Left kidney (tissue), 2 donors: ENCODE results near the gene NTRK2. TPM values are rescaled to one million over a fixed set of nuclear protein-coding genes. Genes with fewer than 3 reads are reported as not detected.
A peak's percentile ranks its signal among the peaks of the same experiment; 100 is the strongest.

Experiments
- DNase-seq: peaks from one replicate; pipeline ENCODE4 v3.0.0-alpha.2; 2013
- polyA plus RNA-seq: library from polyadenylated mRNA; unstranded; fragments of 120-200 nt; gene quantifications from one replicate; pipeline ENCODE4 v1.2.1, GENCODE V29; 2013; ENCODE audit not compliant: insufficient read length

NTRK2 gene
- polyA plus RNA-seq, 1 donor = 105 TPM

GRCh38 chr9:85021686-85022085 is 352.2 kb downstream of the NTRK2 start:
- DNase-seq = no peak

- no peak for DNase-seq
These were observed 354.8 kb downstream of the NTRK2 start for GRCh38 chr9:85024374-85024773.

GRCh38 chr9:85025638-85026037 is 356.1 kb downstream of the NTRK2 start:
- DNase-seq = peak; percentile 50

DNA sequence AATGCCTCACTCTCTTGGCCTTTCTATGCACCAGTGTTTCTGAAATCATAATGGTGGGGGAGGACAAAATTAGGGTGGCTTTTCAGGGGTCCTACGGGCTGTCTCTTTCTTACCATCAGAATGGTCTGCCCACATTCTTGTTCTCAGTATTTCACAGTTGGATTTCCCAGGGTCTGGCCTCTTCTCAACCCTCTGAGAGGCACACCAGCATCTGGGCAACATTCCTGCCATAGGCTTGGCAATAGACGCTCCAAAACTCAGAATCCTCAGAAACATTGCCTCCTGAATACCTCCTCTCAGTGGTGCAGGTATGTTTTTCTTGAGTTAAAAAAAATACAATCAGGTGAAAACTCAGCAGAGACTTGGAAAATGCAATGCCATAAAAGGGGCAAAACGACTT is 358.3 kb downstream of the NTRK2 start:
- no peak for DNase-seq

- no peak for DNase-seq
These were observed 360.8 kb downstream of the NTRK2 start for GRCh38 chr9:85030316-85030715.

DNA sequence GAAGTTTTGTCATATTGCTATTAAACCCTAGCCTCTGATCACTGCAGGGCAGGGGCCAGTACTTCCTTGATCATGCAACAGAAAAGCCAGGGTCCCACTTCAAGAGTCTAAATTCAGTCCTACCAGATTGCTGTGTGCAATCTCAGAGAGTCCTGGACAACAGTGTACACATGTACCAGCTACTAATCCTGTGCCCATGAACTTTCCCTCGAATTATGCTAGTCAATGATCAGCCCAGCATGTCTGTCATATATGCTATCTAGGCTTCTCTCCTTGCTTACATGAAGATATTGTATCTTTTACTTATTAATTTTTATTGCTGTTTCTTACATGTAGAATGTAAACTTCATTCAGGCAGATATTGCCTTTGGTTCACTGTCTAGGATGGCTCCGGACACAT is 367.0 kb downstream of the NTRK2 start:
- no peak for DNase-seq

DNA sequence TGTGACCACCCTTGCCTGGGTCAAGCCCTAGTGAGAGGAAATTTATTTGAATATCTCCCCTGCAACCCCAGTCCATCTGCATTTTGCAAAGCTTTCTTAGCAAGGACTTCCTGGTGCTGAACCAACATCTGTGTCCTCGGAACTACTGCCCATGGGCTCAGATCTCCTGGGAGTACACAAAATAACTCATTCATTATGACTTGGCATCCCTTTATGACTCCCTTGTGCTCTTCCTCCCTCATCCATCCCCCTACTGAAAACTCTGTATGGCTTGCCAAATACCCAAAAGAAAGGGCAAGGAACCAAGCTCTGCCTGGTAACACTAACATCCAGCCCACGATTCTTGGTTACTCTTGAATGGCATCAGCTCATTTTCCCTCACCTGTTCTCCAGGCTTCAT is 368.5 kb downstream of the NTRK2 start:
- DNase-seq = no peak

DNA sequence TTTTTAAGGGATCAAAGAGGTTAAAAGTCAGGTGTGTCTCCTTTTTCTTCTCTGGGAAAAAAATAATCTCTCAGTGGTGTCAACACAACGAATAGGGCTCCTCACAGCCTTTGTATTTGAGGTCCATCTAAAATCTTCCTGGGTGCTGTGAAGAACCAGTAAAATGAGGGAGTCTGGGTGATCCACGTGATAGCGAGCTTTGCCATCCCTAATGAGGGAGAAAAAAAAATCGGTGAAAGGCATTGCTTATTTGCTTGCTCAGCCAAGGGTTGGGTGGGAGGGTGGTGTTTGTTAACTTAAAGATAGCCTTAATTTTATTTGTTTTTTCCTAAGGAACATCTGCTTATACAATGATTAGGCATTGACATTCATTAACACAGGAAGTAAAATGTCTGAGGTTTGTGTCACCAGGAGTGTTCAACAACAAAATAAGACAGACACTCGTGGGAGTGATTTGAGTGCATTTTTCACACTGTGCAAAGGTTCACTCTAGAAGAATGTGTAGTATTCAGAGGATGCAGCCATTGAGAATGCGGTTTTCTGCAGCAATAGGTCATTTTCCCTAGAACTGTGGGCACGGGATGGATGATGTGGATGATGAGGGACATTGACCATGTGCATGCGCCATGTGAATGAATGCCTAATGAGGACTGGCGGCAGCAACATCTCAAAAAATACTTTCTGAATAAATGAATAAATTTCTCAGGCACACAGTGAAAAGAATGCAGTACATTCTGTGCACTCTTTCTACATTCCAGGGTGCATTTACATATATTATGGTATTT is 369.5 kb downstream of the NTRK2 start:
- DNase-seq = no peak

DNA sequence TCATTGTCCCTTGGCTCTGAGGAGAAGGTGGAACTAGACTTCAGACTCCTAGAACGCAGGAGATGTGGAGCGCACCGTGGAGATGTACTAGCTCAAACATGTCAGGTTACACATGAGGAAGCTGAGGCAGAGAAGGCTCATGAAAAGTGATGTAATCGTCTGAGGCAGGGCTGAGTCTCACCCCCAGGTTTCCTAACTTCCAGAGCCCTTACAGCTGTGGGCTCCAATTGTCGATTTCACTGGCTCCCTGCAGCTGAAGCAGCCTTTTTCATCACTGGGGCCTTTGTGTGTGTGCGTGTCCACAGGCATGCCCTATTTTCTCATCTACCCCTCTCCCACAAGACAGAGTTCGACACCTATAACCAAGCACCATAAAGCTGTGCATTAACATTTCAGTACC is 370.6 kb downstream of the NTRK2 start:
- no peak for DNase-seq

DNA sequence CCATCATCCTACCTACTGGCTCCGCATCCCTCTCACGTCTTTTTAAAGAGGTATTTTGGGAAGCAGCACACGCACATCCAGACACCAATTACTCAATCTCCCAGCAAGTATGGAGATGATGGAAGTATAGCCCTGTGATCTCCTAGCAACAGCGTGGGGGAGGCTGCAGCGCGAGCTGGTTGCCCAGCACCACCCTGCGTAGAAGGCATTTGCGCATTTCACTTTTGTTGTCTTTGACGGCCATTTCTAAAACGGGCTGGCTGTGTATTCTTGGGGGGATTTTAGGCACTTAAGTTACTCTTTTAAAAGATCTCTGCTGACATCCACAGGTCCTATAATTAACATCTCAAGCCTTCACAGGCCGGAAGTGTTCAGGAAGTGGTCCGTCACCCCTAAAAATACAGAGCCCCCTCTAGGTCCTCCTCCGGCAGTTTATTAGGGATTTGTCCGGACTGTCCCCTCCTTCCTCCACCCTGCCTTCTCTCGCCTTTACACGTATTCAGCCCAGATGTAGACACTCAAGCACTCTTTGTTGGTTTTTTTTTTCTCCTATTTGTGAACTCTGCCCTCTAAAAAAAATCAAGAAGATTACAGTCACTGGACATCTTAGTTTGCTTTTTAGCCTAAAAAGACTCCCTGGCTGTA is 371.4 kb downstream of the NTRK2 start:
- peak; percentile 57 for DNase-seq

- DNase-seq = no peak
These were observed 372.1 kb downstream of the NTRK2 start for GRCh38 chr9:85041466-85042137.

- no peak for DNase-seq
These were observed 373.6 kb downstream of the NTRK2 start for GRCh38 chr9:85042981-85043647.

DNA sequence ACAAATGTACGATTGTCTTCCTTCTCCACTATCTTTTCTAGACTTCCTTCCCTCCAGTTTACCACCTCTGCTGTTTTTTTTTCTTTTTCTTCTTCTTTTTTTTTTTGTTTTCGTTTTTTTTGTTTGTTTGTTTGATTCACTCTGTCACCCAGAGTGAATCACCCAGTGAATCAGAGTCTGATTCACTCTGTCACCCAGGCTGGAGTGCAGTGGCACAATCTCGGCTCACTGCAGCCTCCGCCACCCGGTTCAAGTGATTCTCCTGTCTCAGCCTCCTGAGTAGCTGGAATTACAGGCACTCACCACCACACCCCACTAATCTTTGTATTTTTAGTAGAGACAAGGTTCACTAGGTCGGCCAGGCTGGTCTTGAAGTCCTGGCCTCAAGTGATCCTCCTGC is 375.7 kb downstream of the NTRK2 start:
- DNase-seq = no peak

GRCh38 chr9:85046475-85046874 is 376.9 kb downstream of the NTRK2 start:
- no peak for DNase-seq

DNA sequence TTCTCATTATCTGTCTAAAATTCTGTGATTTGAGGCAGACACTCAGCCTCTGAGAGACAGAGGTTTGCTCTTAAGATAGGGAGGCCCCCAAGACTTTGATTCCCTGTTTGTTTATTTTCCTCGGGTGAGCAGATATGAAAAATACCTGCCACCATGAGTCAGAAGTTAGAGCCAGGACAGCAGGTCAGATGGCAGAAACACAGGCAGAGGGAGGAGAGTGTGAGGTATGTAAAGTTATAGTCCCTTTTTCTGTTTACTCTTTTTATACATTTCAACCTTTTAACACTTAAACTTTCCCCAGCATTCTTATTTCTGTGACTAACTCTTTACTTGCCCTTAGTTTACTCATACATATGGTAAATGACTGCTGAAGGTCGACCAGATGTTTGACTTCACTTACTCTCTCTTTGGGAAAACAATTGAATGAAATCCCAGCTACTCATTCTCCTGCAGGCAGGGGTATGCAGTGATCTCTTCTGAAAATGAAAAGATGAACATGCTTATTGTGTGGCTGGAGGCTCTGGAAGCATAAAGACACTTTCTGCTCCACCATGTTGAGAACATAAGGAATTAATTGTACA is 383.8 kb downstream of the NTRK2 start:
- DNase-seq = no peak

GRCh38 chr9:85054017-85054416 is 384.5 kb downstream of the NTRK2 start:
- DNase-seq = no peak

DNA sequence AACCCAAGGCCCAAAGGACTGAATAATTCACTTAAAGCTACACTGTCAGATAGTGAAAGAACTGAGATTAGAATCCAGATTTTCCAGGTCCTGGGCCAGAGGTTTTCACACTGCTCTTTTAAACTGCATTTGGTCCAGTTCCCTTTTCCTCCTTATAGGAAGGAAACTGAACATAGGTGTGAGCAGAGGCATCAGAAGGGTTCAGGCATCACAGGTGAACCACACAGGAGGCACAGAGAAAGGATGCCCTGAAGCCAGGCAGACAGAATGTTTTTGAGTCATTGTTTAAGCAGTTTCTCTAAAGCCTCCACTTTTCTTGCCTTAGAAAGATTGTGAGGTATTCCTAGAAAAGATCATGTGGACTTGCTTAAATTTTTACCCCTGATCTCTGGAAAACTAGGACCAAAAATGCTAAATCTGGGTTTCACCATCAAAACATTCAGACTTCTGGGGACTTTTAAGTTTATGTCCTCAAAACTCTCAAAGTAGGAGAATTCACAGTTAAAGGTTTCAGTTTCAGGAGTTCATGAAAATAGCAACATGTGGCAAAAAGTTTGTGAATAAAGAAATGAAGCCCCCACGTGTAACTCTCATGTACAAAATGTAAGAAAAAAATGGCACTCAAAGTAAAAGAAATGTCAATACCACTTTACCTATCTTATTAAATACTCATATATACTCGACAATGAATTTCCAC is 386.1 kb downstream of the NTRK2 start:
- DNase-seq = no peak

- no peak for DNase-seq
These were observed 386.7 kb downstream of the NTRK2 start for GRCh38 chr9:85056203-85056572.

DNA sequence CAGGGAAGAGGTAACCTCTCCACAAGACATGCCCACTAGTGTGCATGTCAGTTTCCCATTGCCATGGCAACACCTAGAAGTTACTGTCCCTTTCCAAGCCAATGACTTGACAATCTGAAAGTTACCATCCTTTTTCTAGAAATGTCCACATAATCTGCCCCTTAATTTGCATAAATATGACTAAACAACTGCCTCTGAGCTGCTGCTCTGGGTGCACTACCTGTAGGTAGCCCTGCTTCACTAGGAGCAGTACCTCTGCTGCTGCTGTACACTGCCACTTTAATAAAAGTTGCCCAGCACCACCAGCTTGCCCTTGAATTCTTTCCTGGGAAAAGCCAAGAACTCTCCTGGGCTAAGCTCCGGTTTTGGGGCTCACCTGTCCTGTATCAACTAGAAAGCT is 392.4 kb downstream of the NTRK2 start:
- no peak for DNase-seq

DNA sequence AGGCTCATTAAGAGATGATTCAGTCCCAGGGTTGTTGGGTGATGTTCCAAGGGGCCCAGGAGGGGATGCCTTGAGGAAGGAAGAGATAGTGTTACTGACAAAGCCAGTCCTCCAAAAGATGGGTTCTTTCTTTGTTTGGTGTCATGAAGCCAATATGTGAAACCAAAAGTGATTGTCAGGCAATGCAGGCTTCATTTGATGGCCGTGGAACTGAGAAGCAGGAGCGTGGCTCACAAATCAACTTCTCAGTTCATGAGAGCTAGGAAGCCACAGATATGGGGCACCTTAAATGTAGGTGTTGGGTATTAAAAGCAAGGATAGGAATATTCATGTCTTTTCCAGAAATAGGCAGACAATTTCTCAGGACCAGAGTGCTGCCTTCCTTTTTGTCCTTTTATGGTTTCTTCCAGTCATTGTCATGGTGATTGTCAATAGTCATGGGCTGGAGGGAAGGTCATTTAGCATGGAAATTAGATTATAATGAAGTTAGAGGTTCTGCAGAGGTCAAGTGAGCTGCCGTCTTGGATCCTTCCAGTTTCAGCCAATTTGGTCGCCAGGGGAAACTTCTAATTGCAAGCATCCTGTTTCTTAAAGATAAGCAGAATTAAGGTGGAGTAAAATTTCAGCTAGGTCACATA is 393.0 kb downstream of the NTRK2 start:
- no peak for DNase-seq

DNA sequence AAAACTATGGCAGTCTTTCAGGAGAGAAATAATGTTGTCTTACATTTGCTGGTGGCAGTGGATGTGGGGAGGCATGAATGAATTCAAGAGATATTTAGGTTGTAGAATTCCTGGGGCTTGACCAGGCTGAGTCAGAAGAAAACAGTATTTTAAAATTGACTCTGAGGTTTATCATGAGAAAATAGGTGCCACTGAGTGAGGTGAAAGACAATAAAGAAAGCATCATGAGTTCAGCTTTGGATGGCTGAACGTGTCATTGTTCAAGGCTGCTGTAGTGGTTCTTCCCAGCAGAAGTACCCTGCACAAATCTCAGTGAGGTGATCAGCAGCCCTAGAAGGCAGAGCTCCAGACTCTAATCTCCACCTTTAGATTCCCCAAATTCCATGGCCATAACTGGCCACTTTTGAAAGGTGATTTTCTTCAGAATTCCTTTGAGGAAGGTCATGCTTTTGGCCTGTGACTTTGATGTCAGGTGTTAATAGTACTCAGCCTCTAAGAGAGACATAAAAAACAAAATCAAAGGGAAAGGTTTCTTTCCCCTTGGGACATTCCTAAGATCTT is 395.4 kb downstream of the NTRK2 start:
- no peak for DNase-seq
